Fibroblast of skin of right biceps (primary cell): ENCODE measurements around the gene OR1M1.
"Not testable (repeated sequence)": the region's sequence is repeated elsewhere in the genome, so short reads cannot be mapped to it uniquely, and the experiment has no call there.

Experiments used
- DNase-seq: peaks from one replicate; pipeline ENCODE4 v3.0.0-alpha.2; 2013

Gene OR1M1, protein sequence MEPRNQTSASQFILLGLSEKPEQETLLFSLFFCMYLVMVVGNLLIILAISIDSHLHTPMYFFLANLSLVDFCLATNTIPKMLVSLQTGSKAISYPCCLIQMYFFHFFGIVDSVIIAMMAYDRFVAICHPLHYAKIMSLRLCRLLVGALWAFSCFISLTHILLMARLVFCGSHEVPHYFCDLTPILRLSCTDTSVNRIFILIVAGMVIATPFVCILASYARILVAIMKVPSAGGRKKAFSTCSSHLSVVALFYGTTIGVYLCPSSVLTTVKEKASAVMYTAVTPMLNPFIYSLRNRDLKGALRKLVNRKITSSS

DNA sequence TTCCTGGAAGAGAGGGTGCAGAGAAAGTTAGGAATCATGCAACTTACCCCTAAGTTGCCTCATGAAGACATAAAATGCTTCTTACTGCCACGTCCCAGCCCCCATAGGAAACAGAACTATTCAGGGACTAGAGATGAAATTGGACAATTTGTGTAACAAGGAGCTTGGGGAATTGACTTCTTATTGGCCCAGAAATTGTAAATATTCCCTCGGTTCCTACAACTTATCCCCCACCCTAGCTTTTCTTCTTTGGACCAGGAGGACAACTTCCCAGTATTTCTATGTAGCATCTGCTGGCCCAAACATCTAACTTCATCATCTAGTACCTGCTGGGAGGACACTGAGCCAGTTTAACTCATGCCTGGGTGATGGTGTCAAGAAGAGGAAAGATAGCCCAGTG, at the start of gene OR1M1:
TSS of gene OR1M1 (plus strand) at position 301 of the 400 bp plus-strand sequence. CDS start 6,184 bp downstream, outside the sequence.
- no peak for DNase-seq

DNA sequence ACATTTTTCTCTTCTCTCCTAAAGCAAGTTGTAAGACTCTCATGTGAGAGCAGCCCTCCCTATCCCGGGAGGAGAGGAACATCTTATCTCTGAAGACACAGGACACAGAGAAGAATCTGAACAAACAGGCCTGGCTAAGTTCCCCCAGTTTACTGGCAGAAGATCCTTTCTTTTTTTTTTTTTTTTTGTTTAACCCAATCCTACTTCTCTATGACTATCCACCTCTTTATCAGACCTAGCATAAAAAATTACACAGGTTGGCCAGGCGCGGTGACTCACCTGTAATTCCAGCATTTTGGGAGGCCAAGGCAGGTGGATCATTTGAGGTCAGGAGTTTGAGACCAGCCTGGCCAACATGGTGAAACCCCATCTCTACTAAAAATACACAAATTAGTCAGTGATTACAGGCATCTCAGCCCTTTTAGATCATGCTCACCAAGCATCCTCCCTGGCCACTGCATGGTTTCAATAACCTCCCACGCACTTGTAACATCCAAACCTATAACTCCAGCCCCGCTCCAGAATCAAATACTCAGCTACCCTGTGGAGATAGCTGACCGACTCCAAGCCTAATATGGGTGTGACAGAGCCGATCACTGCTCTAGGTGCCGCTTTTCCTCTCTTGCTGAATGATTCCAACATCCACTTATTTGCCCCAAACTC, 49.3 kb upstream of the OR1M1 start:
- no peak for DNase-seq

DNA sequence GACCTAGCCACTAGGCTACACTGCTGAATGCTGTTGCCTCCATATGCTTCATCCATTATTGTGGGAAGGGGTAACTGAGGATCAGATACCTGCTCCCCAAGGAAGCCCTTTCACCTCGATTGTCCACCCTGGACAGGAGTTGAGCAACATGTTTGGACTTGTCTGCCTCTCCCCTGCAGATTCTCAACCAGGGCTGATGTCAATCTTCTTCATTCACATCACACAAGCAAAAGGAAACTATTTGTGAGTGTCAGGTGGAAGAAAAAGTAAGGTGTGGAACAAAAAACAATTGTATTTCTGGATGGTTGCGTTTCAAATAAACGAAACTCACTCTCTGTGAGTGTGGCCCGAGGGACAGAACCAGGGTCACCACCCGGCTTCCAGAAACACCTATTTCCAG, 47.1 kb upstream of the OR1M1 start:
- DNase-seq, result no peak

DNA sequence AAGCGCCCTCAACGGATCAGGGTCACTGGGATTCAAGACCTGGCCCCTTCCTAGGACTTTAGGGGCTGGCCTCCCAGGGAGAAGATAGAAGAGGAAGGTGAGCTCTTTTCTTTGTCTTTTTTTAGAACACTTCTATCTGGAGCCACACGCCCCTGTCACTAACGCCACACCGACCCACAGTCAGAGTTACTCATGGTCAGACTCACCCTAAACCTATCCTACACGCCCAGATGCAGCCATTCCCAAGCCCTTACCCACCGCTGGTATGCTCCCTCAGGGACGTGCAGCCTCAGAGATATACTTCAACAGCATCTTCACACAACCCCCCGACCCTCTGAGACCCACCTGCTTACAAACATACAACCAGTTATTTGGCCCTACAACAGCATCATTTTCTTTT, 46.7 kb upstream of the OR1M1 start:
- DNase-seq, result no peak

DNA sequence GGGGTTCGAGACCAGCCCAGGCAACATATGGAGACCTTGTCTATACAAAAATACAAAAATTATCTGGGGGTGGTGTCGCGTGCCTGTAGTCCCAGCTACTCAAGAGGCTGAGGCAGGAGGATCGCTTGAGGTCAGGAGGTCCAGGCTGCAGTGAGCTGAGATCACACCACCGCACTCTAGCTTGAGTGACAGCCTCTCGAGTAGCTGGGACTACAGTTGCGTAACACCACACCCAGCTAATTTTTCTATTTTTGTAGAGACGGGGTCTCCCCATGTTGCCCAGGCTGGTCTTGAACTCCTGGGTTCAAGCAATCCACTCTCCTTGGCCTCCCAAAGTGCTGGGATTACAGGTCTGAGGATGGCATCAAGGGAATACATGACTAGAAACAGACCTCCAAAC, 45.8 kb upstream of the OR1M1 start:
- DNase-seq, result no peak

DNA sequence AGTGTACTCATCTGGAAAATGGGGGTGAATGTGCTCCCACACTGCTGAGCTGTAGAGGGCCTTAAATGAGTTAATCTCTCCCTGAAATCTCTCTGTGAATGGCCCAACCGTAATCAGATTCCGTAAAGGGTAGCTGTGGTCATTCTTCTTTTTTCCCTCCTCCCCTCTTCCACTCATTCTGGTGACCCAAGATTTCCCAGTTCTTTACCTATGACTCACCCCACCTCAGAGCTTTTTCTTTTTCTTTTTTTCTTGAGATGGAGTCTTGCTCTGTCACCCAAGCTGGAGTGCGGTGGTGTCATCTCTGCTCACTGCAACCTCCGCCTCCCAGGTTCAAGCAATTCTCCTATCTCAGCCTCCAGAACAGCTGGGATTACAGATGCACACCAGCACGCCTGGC, 43.3 kb upstream of the OR1M1 start:
- no peak for DNase-seq

DNA sequence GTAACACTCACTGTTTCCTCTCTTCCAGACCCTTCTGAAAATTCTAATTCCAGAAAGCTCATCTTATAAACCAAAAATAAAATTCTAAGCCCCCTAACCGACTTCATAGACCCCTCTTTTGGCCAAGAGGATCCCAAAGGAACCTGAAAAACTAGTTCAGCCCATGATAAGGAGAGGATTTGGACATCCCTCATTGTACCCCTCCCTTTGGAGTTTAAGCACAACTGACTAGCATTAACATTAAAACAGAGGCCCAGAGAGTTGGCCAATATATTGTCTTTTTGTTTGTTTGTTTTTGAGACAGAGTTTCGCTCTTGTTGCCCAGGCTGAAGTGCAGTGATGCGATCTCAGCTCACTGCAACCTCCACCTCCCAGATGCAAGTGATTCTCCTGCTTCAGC, 42.4 kb upstream of the OR1M1 start:
- no peak for DNase-seq

DNA sequence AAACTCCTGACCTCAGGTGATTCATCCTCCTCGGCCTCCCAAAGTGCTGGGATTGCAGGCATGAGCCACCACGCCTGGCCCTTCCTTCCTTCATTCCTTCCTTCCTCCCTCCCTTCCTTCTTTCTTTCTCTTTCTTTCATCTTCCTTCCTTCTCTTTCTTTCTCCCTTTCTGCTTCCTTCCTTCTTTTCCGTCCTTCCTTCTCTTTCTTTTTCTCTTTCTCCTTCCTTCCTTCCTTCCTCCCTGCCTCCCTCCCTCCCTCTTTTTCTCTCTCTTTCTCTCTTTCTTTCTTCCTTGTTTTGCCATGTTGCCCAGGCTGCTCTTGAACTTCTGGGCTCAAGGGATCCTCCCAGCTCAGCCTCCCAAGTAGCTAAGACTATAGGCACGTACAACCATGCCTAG, 40.2 kb upstream of the OR1M1 start:
- DNase-seq, result no peak

DNA sequence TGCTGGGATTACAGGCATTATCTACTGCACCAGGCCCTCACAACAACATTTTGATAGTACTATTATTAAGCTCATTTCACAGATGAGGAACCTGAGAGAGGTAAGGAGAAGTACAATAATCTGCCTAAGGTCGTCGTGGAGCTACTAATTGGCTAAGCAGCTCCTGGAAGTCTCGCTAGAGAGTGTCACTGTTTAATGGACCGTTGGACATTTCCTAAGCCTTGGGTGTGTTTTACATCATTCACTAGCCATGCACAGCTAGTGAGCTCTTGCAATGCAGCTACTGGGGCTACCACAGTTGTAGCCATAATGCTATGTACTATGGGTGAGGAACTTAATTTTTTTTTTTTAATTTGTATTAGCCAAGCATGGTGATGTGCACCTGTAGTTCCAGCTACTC, 34.0 kb upstream of the OR1M1 start:
- DNase-seq, result no peak

DNA sequence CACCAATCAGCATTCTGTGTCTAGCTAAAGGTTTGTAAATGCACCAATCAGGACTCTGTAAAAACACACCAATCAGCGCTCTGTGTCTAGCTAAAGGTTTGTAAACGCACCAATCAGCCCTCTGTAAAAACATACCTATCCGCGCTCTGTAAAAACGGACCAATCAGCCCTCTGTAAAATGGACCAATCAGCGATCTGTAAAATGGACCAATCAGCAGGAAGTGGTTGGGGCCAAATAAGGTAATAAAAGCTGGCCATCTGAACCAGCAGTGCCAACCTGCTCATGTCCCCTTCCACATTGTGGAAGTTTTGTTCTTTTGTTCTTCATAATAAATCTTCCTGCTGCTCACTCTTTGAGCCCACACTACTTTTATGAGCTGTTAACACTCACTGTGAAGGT, 33.2 kb upstream of the OR1M1 start:
- not testable (repeated sequence) for DNase-seq

DNA sequence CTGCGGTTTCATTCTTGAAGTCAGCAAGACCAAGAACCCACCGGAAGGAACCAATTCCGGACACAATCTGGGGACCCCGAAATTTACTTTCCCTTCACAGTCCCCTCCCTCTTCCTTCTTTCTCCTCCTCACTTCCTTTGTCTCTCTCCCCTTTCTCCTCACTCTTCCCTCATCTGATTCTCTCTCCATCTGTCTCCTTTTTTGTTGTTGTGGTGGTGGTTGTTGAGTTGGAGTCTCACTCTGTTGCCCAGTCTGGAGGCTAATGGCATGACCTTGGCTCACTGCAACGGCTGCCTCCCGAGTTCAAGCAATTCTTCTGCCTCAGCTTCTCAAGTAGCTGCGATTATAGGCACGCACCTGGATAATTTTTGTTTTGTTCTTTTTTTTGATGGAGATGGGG, 32.7 kb upstream of the OR1M1 start:
- DNase-seq, result no peak

DNA sequence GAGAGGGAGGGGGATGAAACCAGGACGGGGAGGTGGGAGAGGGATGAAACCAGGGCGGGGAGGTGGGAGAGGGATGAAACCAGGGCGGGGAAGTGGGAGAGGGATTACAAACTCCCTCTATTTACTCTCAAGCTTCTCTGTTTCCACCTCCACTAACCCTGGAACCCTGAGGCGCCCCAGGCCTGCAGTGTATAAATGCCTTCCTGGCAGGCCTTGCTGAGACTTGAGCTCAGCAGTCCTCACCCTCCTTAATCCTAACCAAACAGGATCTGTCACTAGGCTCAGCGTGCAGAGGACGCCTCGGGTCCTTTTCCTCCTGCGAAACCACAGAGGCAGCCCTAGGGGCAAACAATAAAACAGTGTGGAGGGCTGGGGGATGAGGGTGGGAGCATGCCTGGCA, 32.1 kb upstream of the OR1M1 start:
- DNase-seq, result no peak

DNA sequence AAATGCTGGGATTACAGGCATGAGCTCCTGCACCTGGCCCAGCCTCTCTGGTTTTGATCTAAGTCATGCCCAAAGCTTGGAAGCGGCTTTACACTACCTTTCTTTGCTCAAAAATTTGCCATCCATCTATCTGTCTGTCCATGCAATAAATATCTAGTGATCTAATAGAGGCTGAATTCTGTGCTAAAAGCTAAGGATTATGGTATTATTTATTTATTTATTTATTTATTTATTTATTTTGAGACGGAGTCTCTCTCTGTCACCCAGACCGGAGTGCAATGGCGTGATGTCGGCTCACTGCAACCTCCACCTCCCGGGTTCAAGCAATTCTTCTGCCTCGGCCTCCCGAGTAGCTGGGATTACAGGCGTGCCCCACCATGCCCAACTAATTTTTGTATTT, 30.7 kb upstream of the OR1M1 start:
- DNase-seq, result not testable (repeated sequence)

DNA sequence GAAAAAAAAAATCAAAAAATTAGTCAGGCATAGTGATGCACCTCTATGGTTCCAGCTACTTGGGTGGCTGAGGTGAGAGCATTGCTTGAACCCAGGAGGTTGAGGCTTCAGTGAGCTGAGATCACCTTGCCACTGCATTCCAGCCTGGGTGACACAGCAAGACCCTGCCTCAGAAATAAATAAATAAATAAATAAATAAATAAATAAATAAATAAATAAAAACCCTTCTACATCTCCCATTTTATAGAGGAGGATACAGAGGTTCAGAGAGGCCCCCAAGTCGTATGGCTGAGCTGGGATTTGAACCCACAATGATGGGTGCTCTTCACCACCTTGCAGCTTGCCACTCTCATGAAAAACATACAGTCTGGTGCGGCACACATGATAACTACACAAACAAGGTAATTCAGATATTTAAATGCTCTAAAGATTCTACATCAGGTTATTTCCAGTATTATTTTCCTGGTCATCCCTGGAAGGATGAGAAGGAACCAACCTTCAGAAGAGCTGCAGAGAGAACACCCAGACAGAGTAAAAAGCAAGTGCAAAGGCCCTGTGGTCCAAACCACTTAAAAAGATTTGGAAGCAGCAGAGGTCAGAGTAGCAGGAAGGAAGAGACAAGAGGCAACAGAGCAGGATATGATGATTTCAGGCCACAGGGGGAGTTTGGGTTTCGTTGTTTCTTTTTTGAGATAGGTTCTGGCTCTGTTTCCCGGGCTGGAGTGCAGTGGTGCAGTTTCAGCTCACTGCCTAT, 29.2 kb upstream of the OR1M1 start:
- DNase-seq, result no peak

DNA sequence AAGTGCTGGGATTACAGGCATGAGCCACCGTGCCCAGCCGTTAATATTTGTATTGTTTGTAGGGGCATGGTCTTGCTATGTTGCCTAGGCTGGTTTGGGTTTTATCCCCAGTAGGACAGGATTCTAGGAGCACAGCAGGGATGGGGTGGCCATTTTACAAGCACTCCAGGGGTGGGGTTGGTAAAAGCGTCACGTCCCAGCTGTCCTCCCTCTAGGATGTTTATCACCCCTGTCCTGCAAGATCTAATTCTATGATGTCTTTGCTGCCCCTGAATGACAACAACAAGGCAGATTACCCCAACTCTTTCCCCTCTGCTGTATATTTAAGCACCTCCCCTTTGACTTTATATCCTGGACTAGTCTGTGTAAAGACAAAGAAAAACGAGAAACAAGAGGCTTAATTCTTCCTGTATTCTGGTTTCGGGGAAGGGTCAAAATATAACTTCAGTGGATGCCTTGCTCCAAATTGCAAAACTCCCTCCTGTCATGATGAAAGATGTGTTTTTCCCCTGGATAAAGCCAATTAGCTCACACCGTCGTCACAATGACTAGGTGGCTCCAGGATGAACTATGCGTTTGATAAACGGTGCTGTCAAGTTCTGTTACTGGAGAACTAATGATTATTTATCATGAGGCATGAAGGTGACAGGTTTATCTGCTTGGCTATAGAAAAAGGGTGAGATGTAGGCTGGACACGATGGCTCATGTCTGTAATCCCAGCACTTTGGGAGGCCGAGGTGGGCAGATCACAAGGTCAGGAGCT, 27.8 kb upstream of the OR1M1 start:
- DNase-seq, result no peak

DNA sequence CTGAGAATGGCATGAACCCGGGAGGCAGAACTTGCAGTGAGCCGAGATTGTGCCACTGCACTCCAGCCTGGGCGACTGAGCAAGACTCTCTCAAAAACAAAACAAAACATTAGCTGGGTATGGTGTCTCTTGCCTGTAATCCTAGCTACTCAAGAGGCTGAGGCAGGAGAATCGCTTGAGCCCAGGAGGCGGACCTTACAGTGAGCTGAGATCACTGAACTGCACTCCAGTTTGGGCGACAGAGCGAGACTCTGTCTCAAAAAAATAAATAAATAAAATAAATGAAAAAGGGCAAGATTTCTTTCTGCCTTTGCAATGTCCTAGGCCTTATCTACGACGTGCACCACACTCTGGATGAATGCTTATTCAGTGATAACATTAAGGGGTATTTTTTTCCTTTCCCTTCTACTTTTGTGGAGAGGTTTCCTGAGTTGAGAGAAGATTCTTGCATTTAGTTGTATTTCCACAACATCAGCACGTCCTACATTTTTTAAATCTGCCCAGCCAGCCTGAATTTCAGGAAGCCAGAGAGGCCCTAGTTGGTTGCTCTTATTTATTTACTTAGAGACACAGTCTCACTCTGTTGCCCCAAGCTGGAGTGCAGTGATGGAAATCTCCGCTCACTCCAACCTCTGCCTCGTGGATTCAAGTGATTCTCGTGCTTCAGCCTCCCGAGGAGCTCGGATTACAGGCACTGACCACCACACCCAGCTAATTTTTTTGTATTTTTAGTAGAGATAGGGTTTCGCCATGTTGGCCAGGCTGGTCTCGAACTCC, 26.1 kb upstream of the OR1M1 start:
- DNase-seq, result no peak

DNA sequence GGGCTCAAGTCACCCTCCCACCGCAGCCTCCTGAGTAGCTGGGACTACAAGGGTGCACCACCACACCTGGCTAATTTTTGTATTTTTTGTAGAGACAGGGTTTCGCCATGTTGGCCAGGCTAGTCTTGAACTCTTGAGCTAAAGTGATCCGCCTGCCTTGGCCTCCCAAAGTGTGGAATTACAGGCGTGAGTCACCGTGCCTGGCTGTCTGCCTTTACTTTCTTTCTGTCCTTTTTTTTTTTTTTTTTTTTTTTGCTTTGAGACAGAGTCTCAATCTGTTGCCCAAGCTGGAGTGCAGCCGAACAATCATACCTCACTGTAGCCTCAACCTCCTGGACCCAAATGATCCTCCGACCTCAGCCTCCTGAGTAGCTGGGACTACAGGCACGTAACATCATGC, 25.0 kb upstream of the OR1M1 start:
- DNase-seq, result no peak

DNA sequence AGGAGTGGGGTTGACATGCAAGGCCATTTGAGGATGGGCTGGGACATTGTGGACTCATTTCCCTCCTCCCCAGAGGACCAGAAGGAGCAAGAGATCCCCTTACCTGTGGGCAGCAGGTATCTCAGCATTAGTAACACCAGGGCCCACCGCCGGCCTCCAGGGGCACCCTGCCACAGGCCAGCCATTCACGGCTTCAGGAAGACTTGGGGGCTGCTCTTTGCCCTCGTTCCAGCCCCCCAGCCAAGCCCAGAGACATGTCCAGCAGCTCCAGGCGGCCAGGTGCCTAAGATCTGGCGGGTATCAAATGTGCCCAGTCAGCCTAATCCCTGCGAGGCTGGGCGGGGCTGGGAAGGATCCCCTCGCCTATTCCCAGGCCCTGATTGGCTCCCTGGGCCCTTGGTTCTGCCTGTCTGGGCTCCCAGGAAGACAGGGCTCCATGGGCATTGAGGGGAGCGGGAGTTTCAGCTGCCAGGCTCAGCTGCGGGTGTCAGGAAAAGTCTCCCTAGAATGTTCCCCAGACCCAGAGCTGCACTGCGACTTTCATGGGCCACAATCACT, 21.3 kb upstream of the OR1M1 start:
- DNase-seq, result no peak

DNA sequence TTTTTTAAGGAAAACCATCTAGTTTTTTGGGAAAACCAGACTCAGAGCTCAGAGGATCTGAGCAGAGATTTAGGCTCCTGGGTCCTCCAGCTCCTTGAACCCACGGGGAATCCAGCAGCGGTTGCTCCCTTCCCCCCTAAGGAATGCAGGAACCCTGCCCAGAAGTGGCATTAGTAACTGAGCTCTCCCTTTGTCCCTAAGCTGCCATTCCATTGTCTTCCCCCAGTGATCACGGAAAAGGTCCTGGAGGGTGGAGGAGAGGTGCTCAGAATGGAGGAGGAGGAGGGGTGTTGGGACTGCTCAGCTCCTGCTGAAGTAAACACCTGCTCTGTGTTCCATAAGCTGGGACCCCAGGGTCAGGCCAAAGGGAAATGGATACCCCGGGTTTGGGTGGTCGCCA, 16.8 kb upstream of the OR1M1 start:
- no peak for DNase-seq

DNA sequence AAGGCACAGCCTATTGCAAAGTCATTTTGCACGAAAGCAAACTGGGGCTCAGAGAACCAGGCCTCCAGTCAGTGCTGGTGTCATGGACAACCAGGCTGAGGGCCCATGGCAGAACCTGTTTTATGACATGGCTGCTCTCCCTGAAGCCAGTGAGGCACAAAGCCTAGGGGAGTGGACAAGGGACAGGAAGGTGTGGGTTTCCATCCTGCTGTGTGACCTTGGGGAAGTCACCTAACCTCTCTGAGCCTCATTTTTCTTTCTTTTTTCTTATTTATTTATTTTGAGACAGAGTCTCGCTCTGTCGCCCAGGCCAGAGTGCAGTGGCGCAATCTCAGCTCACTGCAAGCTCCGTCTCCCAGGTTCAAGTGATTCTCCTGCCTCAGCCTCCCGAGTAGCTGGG, 15.1 kb upstream of the OR1M1 start:
- DNase-seq, result not testable (repeated sequence)

DNA sequence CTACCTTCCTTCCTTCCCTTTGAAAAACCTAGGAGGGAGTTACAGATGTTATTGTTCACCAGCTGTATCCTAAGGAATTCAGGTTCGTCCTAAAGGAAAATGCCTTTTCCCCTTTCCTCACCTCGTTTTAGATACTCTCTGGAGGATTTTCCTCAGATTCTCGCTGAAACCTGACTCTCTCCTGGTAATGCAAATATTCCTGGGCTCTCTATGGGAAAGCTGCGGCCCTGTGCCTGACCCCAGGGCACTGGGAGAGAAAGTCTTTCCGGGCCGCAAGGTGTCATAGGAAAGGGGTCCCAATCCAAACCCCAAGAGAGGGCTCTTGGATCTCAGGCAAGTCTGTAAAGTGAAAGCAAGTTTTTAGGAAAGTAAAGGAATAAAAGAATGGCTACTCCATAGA, 13.1 kb upstream of the OR1M1 start:
- DNase-seq, result no peak
